GM18873 (cell line): Measurements from ENCODE around the gene CACNA1S.

Source experiments
- ATAC-seq: cut with Tn5 transposase; IDR thresholded peaks from one replicate; pipeline ENCODE4 v1.9.1; 2021; ENCODE audit warnings: mild to moderate bottlenecking, moderate library complexity, moderate number of reproducible peaks; ENCODE audit not compliant: unreplicated experiment, low FRiP score

CACNA1S gene

GRCh38 chr1:201119206-201120197 lies 7.3 kb upstream of the CACNA1S start:
- no peak for ATAC-seq

- no peak for ATAC-seq
These were observed 3.9 kb upstream of the CACNA1S start for GRCh38 chr1:201116091-201116490.

- ATAC-seq = no peak
These were observed 3.2 kb upstream of the CACNA1S start for GRCh38 chr1:201115390-201115937.

GRCh38 chr1:201114245-201115131 lies 2.3 kb upstream of the CACNA1S start:
- ATAC-seq = no peak

GRCh38 chr1:201113451-201114244 lies 1.4 kb upstream of the CACNA1S start:
- no peak for ATAC-seq

GRCh38 chr1:201112926-201113325 lies 700 bp upstream of the CACNA1S start:
- no peak for ATAC-seq

GRCh38 chr1:201111672-201112071 lies 554 bp downstream of the CACNA1S start:
- no peak for ATAC-seq

- no peak for ATAC-seq
These were observed 1.1 kb downstream of the CACNA1S start for GRCh38 chr1:201111156-201111555.

GRCh38 chr1:201110616-201111015 lies 1.6 kb downstream of the CACNA1S start:
- ATAC-seq = no peak

- ATAC-seq = no peak
These were observed 2.1 kb downstream of the CACNA1S start for GRCh38 chr1:201110138-201110537.

GRCh38 chr1:201109651-201110050 lies 2.6 kb downstream of the CACNA1S start:
- no peak for ATAC-seq

GRCh38 chr1:201108614-201109013 lies 3.6 kb downstream of the CACNA1S start:
- no peak for ATAC-seq

GRCh38 chr1:201105688-201106087 lies 6.5 kb downstream of the CACNA1S start:
- no peak for ATAC-seq

GRCh38 chr1:201104141-201104540 lies 8.1 kb downstream of the CACNA1S start:
- ATAC-seq = no peak

GRCh38 chr1:201103666-201104065 lies 8.6 kb downstream of the CACNA1S start:
- ATAC-seq = no peak

GRCh38 chr1:201100169-201100930 lies 11.9 kb downstream of the CACNA1S start:
- ATAC-seq = no peak

- no peak for ATAC-seq
These were observed 13.1 kb downstream of the CACNA1S start for GRCh38 chr1:201098992-201099677.

- no peak for ATAC-seq
These were observed 15.0 kb downstream of the CACNA1S start for GRCh38 chr1:201096977-201097856.
